Thyroid gland (tissue), 4 donors: ENCODE results near the gene RDM1. TPM values are rescaled to one million over a fixed set of nuclear protein-coding genes. Genes with fewer than 3 reads are reported as not detected.
A peak's percentile ranks its signal among the peaks of the same experiment; 100 is the strongest.

Source experiments
- DNase-seq, 2 donors: peaks; one replicate each; pipeline ENCODE4 v3.0.0-alpha.2; 2019
- H3K27ac ChIP-seq, 3 donors: fragments of 200-600 bp; sonication (generic); 1 replicate in 2 of 3; 2 replicates in 1 of 3; pipeline ENCODE4 v1.5.1; 2016 to 2019; ENCODE audit warnings: mild to moderate bottlenecking in 1 of 3, moderate library complexity in 1 of 3
- H3K27me3 ChIP-seq: fragments of 200-600 bp; sonication (generic); one replicate; pipeline ENCODE4 v1.5.1; 2019
- H3K36me3 ChIP-seq, 2 donors: fragments of 200-600 bp; sonication (generic); one replicate each; pipeline ENCODE4 v1.5.1; 2016 to 2019
- H3K4me1 ChIP-seq, 2 donors: fragments of 200-600 bp; sonication (generic); one replicate each; pipeline ENCODE4 v1.5.1; 2017 to 2019
- H3K4me3 ChIP-seq, 3 donors: fragments of 200-600 bp; sonication (generic); replicated peaks in 1 of 3; 1 replicate in 2 of 3; 2 replicates in 1 of 3; pipeline ENCODE4 v1.5.1; 2016; ENCODE audit warnings: mild to moderate bottlenecking in 1 of 3
- H3K9me3 ChIP-seq: fragments of 200-600 bp; sonication (generic); one replicate; pipeline ENCODE4 v1.5.1; 2017
- POLR2A ChIP-seq, 2 donors: fragments of 450-650 bp; IDR thresholded peaks; one replicate each; pipeline ENCODE4 v1.6.1; 2017; ENCODE audit warnings: antibody characterized with exemption in 2 of 2, mild to moderate bottlenecking in 2 of 2, moderate library complexity in 1 of 2
- WGBS, 2 donors: methylation state at CpG; one replicate each; pipeline ENCODE4 v1.1.5; 2017; 5-methylcytosine and 5-hydroxymethylcytosine counted together
- intact Hi-C: fragments of 100-400 bp; cut with DNase I; formaldehyde crosslinking; loops from one replicate; pipeline ENCODE4 v1.15.1; 2023
- total RNA-seq, 4 donors: library from RNA; depleted of rRNA; stranded (reverse); fragments of >200 nt; gene quantifications; one replicate each; pipeline ENCODE4 v1.2.3, GENCODE V29; 2016
- TF ChIP-seq, protein P1 (sequence below), 6 experiments: fragments of 200-600 bp in 3 of 6; fragments of 450-650 bp in 3 of 6; sonication (generic) in 3 of 6; IDR thresholded peaks; one replicate each; pipeline ENCODE4 v1.5.1; 2016 to 2019; ENCODE audit warnings: antibody characterized with exemption in 6 of 6, mild to moderate bottlenecking in 2 of 6, inconsistent platforms in 1 of 6, moderate library complexity in 1 of 6

Gene RDM1
- total RNA-seq: under 1 TPM in 1 of 4 donors, not detected in 3; 0.93 TPM

DNA sequence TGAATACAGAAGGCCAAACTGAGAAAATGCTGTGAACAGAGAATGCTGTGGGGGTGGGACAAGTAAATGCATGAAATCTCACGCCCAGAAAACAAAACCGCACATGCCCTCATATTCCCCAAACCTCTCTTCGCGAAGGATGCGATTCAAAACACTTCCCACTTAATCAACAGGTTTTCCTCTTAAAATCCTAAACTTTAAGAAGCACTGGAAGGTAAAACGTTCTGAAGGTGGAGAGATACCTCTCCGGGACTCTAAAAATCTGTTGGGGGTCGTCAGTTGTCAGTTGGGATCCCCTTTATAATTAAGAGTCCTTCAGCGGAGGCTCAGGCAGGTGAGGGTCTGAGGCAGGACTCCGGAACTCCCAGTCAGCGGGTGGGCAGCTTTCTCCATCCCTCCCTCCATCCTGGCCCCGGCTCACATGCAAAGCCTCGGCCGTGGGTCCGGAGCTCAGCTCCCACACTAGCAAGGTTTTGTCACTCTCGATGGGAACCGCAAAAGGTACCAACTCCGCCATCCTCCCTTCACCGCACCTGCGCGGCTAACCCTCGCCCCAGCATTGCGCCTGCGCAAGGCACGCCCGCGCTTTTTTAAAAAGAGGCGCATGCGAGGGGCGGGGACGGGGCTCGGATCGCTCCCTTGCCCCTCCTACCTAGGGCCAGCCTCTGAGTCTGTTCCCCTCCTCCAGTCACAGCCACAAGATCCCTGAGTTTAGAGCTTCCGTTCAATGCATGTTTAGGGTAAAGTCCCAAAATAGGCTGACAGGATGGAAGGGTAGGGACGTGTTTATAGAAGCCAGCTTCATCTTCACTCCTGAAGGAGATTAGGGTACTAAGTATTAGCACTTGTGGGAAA, at the start of gene RDM1:
TSS of gene RDM1 (minus strand) at position 563 of the 855 bp plus-strand sequence. CDS start at position 517, 46 bp downstream.
- H3K9me3 ChIP-seq: no peaks in the 10 kb centered on the region
- intact Hi-C loops: no loop called here
- no peaks in the 10 kb centered on the region for H3K36me3 ChIP-seq
- WGBS, 2 donors: 3 to 4% methylated on average over 30 to 32 of the region's 35 CpGs
- peak within 1 kb of the TSS in 1 of 3 donors; percentile 23 for H3K4me3 ChIP-seq
- H3K27ac ChIP-seq: no peak within 1 kb of the TSS
- H3K4me1 ChIP-seq: peaks cover 11 to 13% of the 10 kb centered on the region in 2 donors
- no peaks in the 10 kb centered on the region for H3K27me3 ChIP-seq
- DNase-seq: peak; percentile 55 to 64
- TF ChIP-seq, protein P1, sequence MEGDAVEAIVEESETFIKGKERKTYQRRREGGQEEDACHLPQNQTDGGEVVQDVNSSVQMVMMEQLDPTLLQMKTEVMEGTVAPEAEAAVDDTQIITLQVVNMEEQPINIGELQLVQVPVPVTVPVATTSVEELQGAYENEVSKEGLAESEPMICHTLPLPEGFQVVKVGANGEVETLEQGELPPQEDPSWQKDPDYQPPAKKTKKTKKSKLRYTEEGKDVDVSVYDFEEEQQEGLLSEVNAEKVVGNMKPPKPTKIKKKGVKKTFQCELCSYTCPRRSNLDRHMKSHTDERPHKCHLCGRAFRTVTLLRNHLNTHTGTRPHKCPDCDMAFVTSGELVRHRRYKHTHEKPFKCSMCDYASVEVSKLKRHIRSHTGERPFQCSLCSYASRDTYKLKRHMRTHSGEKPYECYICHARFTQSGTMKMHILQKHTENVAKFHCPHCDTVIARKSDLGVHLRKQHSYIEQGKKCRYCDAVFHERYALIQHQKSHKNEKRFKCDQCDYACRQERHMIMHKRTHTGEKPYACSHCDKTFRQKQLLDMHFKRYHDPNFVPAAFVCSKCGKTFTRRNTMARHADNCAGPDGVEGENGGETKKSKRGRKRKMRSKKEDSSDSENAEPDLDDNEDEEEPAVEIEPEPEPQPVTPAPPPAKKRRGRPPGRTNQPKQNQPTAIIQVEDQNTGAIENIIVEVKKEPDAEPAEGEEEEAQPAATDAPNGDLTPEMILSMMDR (IDR thresholded peaks at IDR 0.05): no peak

- no peak overlapping the region for H3K27ac ChIP-seq
- intact Hi-C loops: no loop called here
- TF ChIP-seq, protein P1 (IDR thresholded peaks at IDR 0.05): no peak
- no peak for TF ChIP-seq POLR2A (IDR thresholded peaks at IDR 0.05)
Observed at GRCh38 chr17:35978346-35978745, 47.8 kb upstream of the RDM1 start.

DNA sequence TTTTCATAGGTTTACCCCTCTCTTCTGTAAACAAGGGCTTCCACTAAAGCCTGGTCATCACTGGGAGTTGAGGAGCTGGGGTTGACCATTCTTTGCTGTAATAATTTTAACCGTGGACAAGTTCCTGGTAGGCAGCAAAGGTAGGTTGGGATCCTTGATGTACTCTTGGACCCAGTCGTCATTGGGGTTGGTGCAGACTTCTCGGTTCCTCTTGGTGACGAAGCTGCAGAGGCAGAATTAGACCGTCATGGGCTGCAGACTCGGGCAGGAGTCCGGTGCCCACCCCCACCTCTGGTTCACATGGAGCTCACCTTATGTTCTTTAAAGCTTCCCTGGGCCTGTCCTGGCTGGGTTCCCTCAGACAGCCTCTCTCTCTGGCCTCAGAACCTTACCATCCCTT, 46.9 kb upstream of the RDM1 start:
- intact Hi-C loops: no loop called here
- no peak for DNase-seq
- WGBS, 2 donors: 91 to 98% methylated on average over 7 of the region's 7 CpGs
- H3K27ac ChIP-seq: no peak overlapping the region
- no peaks in the 10 kb centered on the region for H3K9me3 ChIP-seq
- no peaks in the 10 kb centered on the region for H3K36me3 ChIP-seq
- no peak overlapping the region for H3K4me3 ChIP-seq
- TF ChIP-seq POLR2A (IDR thresholded peaks at IDR 0.05): no peak
- TF ChIP-seq, protein P1 (IDR thresholded peaks at IDR 0.05): no peak
- H3K27me3 ChIP-seq: no peaks in the 10 kb centered on the region
- no peaks in the 10 kb centered on the region for H3K4me1 ChIP-seq

More at GRCh38 chr17:35978346-35978745, 47.8 kb upstream of the RDM1 start:
- H3K9me3 ChIP-seq: no peaks in the 10 kb centered on the region
- no peaks in the 10 kb centered on the region for H3K4me1 ChIP-seq
- no peaks in the 10 kb centered on the region for H3K36me3 ChIP-seq
- WGBS, 2 donors: 83 to 94% methylated on average over 3 of the region's 3 CpGs
- DNase-seq: no peak
- H3K27me3 ChIP-seq: no peaks in the 10 kb centered on the region
- H3K4me3 ChIP-seq: no peak overlapping the region

DNA sequence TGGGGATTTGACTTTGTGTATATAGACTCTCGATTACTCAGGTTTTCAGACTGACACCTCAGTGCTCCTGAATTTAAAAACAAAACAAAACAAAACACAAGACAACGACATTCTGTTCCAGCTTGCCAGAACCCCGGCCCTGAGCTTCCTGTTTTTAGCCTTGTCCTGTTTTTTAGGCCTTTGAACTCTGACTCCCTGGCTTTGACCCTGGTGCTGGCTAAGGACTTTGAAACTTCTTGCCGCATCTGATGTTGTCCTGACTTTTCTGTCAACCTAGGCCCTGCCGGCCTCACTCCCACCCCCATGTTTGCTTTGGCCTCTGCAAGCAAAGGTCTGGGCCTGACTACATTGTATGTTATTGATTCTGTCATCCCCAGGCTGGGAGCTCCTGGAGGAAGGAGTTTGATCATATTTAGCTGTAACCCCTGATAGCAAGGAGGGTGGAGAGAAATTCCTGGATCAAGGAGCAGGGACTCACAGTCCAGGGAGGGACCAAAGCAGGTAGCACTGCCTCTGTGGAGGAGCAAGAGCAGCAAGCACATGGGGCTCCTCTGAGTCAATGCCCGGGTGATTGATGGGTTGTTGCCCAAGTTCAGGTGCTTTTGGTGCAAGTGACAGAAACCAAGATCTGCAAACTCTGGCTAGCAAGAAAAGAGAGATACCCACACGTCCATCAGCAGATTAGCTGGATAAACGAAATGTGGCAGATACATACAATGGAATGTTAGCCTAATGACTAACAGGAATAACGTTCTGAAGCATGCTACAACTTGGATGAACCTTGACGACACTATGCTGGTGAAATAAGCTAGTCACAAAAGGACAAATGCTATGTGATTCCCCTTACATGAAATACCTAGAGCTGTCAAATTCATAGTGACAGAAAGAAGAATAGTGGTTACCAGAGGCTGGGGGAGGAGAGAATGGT, 43.0 kb upstream of the RDM1 start:
- Histone ChIP-seq H3K36me3 (no peaks in the 10 kb centered on the region), H3K4me1 (no peaks in the 10 kb centered on the region), H3K9me3 (no peaks in the 10 kb centered on the region), H3K27ac (no peak overlapping the region), H3K4me3 (no peak overlapping the region), H3K27me3 (no peaks in the 10 kb centered on the region)
- DNase-seq: no peak
- intact Hi-C loops: loop anchor here (5.0 kb wide), 2 partner anchors 99 to 174 kb away; no protein-coding TSS in a partner anchor
- no peak for TF ChIP-seq POLR2A (IDR thresholded peaks at IDR 0.05)
- 56 to 61% methylated on average over 10 of the region's 10 CpGs for WGBS, 2 donors

DNA sequence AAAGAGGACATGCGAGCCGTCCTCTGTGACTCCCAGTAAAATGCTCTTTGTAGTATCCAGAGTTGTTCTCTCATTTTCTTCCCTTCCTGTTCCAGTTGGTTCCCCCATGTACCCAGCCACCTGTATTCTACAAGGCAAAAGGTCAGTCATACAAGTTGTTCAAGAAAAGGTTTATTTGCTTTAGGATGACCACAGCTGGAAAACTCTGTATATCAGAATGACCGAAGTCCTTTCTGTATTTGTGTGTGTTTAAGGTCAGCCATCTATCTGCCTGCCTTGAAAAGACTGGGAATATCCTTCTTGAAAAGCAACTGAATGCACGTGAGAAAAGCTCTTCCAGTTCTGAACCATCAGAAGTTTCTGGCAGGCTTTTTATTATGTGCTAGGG, 42.4 kb upstream of the RDM1 start:
- Histone ChIP-seq H3K9me3 (no peaks in the 10 kb centered on the region), H3K36me3 (no peaks in the 10 kb centered on the region), H3K4me1 (no peaks in the 10 kb centered on the region), H3K27ac (no peak overlapping the region), H3K27me3 (no peaks in the 10 kb centered on the region), H3K4me3 (no peak overlapping the region)
- 84 to 88% methylated on average over 4 of the region's 4 CpGs for whole genome bisulfite sequencing, 2 donors
- DNase-seq: no peak
- intact Hi-C loops: loop anchor here (5.0 kb wide), 2 partner anchors 99 to 174 kb away; no protein-coding TSS in a partner anchor
- TF ChIP-seq, protein P1 (IDR thresholded peaks at IDR 0.05): no peak
